ENCODE data around the gene ACIN1. TPM values are rescaled to one million over a fixed set of nuclear protein-coding genes. Genes with fewer than 3 reads are reported as not detected.

ACIN1 gene
- total and polyA plus RNA-seq, 9 of the 15 experiments (the other 6 are each of a cell fraction or from before 2014, with no cell fraction given) = 5.0 to 196 (median 129) TPM

GRCh38 chr14:23095196-23096108, 516 bp upstream of the ACIN1 start, which contains the start of gene C14orf119 (continued):
- TF ChIP-seq, protein P1, sequence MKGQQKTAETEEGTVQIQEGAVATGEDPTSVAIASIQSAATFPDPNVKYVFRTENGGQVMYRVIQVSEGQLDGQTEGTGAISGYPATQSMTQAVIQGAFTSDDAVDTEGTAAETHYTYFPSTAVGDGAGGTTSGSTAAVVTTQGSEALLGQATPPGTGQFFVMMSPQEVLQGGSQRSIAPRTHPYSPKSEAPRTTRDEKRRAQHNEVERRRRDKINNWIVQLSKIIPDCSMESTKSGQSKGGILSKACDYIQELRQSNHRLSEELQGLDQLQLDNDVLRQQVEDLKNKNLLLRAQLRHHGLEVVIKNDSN (CRISPR knock-in tag; IDR thresholded peaks at IDR 0.05) = no peak
- TF ChIP-seq ZNF395 (CRISPR knock-in tag; IDR thresholded peaks at IDR 0.05) = no peak
- TF ChIP-seq ZNF224 (CRISPR knock-in tag; IDR thresholded peaks at IDR 0.05) = no peak
- TF ChIP-seq ETV5 (CRISPR knock-in tag; IDR thresholded peaks at IDR 0.05; ENCODE audit: low read depth) = peak; percentile 59; the same call in 1 of the 2 replicates
- TF ChIP-seq LCOR (CRISPR knock-in tag; IDR thresholded peaks at IDR 0.05) = peak; percentile 55
- TF ChIP-seq GTF3C2 (IDR thresholded peaks at IDR 0.05; ENCODE audit: borderline replicate concordance, extremely low read depth, insufficient read length) = no peak
- no peak for TF ChIP-seq KAT8 (IDR thresholded peaks at IDR 0.05; ENCODE audit: low read depth)
- TF ChIP-seq, protein P2, sequence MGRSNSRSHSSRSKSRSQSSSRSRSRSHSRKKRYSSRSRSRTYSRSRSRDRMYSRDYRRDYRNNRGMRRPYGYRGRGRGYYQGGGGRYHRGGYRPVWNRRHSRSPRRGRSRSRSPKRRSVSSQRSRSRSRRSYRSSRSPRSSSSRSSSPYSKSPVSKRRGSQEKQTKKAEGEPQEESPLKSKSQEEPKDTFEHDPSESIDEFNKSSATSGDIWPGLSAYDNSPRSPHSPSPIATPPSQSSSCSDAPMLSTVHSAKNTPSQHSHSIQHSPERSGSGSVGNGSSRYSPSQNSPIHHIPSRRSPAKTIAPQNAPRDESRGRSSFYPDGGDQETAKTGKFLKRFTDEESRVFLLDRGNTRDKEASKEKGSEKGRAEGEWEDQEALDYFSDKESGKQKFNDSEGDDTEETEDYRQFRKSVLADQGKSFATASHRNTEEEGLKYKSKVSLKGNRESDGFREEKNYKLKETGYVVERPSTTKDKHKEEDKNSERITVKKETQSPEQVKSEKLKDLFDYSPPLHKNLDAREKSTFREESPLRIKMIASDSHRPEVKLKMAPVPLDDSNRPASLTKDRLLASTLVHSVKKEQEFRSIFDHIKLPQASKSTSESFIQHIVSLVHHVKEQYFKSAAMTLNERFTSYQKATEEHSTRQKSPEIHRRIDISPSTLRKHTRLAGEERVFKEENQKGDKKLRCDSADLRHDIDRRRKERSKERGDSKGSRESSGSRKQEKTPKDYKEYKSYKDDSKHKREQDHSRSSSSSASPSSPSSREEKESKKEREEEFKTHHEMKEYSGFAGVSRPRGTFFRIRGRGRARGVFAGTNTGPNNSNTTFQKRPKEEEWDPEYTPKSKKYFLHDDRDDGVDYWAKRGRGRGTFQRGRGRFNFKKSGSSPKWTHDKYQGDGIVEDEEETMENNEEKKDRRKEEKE (IDR thresholded peaks at IDR 0.05; ENCODE audit: borderline replicate concordance in 1 of 2, control insufficient read depth in 1 of 2, low read depth in 2 of 2, low read length in 1 of 2) = no peak
- TF ChIP-seq SMAD4 (CRISPR knock-in tag; conservative IDR thresholded peaks at IDR 0.05) = peak; percentile 33; the same call in 1 of the 2 replicates
- no peak; the same call in 1 of the 2 replicates for TF ChIP-seq JUND (IDR thresholded peaks at IDR 0.05; ENCODE audit: borderline replicate concordance, low read depth, low read length)
- TF ChIP-seq JUND (tag; IDR thresholded peaks at IDR 0.05; ENCODE audit: borderline replicate concordance, low read depth, low read length) = no peak
- TF ChIP-seq NFATC3 (IDR thresholded peaks at IDR 0.05) = no peak
- no peak for TF ChIP-seq TRIM24 (IDR thresholded peaks at IDR 0.05)
- TF ChIP-seq OTX1 (CRISPR knock-in tag; IDR thresholded peaks at IDR 0.05) = no peak
- no peak for TF ChIP-seq ERF (CRISPR knock-in tag; IDR thresholded peaks at IDR 0.05)
- TF ChIP-seq FOSL1 (tag; conservative IDR thresholded peaks at IDR 0.05) = peak; percentile 39; the same call in 1 of the 2 replicates

All from K562 (cell line).